Ovary (tissue), 9 donors: ENCODE measurements around the gene USP24. TPM values are rescaled to one million over a fixed set of nuclear protein-coding genes. Genes with fewer than 3 reads are reported as not detected.

Experiments used
- DNase-seq, 5 donors: peaks; one replicate each; pipeline ENCODE4 v3.0.0-alpha.2; 2019 to 2020
- H3K27ac ChIP-seq, 2 donors: fragments of 200-600 bp; one replicate each; pipeline versions ENCODE4 v1.5.1 to v1.8.0; 2019 to 2022
- H3K27me3 ChIP-seq: fragments of 200-600 bp; one replicate; pipeline ENCODE4 v1.8.0; 2022
- H3K36me3 ChIP-seq: fragments of 200-600 bp; sonication (generic); one replicate; pipeline ENCODE4 v1.5.1; 2019
- H3K4me1 ChIP-seq: one replicate; pipeline ENCODE4 v1.8.1; 2013; ENCODE audit warnings: mild to moderate bottlenecking, moderate library complexity; ENCODE audit not compliant: insufficient read depth
- H3K4me3 ChIP-seq: fragments of 200-600 bp; sonication (generic); one replicate; pipeline ENCODE4 v1.5.1; 2017
- H3K9me3 ChIP-seq, 2 donors: fragments of 200-600 bp in 1 of 2; sonication (generic) in 1 of 2; one replicate each; pipeline versions ENCODE4 v1.5.1 to v1.8.1; 2013 to 2019; ENCODE audit warnings: mild to moderate bottlenecking in 1 of 2, moderate library complexity in 1 of 2
- EP300 ChIP-seq: sonication (generic); formaldehyde crosslinking; IDR thresholded peaks from one replicate; pipeline ENCODE4 v1.6.1; 2017; ENCODE audit warnings: antibody characterized with exemption
- POLR2A ChIP-seq: fragments of 450-650 bp; IDR thresholded peaks from one replicate; pipeline ENCODE4 v1.6.1; 2017; ENCODE audit warnings: antibody characterized with exemption, mild to moderate bottlenecking, moderate library complexity
- WGBS, 3 donors: extraction: QIAGEN DNeasy Blood & Tissue Kit in 1 of 3; methylation state at CpG; one replicate each; pipeline versions ENCODE4 v1.1.5 to v1.1.7; 2013 to 2017; 5-methylcytosine and 5-hydroxymethylcytosine counted together
- intact Hi-C, 4 donors: fragments of 100-400 bp; cut with DNase I; formaldehyde crosslinking; loops; one replicate each; pipeline versions ENCODE4 v1.11.0 to v1.15.1; 2022 to 2023
- polyA plus RNA-seq, 2 donors: library from polyadenylated mRNA; stranded (reverse); fragments of 200-250 nt in 1 of 2; fragments of 350-450 nt in 1 of 2; fragmentation: Illumina TruSeq in 1 of 2; extraction: RNeasy Lipid Tissue Mini Kit (QIAGEN cat#74804) in 1 of 2; gene quantifications; one replicate each; pipeline ENCODE4 v1.2.3, GENCODE V29; 2013 to 2014
- total RNA-seq, 7 donors: library from RNA; depleted of rRNA in 2 of 7; stranded (reverse); fragments of >200 nt in 2 of 7; fragmentation: NEBNext Ultra II Directional in 3 of 7; extraction: Animal tissue kit (Norgen Biotek cat#: 25700) in 3 of 7; gene quantifications; one replicate each; pipeline versions ENCODE4 v1.1.0 to v1.2.4, GENCODE V29; 2016 to 2023
- TF ChIP-seq, protein P1 (sequence below), 3 donors: fragments of 450-650 bp in 2 of 3; fragments of 200-600 bp in 1 of 3; IDR thresholded peaks; one replicate each; pipeline versions ENCODE4 v1.5.1 to v1.8.0; 2016 to 2022; ENCODE audit warnings: antibody characterized with exemption in 3 of 3, mild to moderate bottlenecking in 1 of 3
- donor health status: DM: no; HTN: no; CAD: no; lungs with moderate emphysema.
- donor health status: DM: no; HTN: no; CAD: no.
- donor health status: Bipolar disorder and iron deficiency.
- donor health status: DM: yes; HTN: yes; CAD: no.
- donor health status: DM: no; HTN: no; CAD: no.
- donor health status: DM: yes; HTN: yes; CAD: no.

USP24 gene
- total and polyA plus RNA-seq, 9 donors, result 11.5 to 51.4 (median 33.5) TPM

DNA sequence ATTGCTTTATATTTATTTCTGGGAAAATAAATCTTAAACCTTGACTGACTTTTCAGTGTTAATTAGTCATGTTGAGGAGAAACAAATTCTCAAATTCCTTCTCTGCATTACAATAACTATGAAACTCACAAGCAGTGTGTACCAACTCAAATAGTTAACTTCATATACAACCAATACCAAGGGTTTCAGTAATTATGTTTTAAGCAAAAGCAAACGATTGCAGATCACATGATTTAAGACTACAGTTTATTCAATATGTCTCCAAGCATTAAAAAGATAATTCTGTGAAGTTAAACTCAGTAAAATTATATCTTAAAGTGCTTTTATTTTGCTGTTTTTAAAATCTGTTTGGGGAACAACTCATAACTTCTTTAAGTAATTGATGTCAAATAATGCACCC is 147.2 kb downstream of the USP24 start:
- TF ChIP-seq POLR2A (no peak), EP300 (no peak)
- TF ChIP-seq, protein P1, sequence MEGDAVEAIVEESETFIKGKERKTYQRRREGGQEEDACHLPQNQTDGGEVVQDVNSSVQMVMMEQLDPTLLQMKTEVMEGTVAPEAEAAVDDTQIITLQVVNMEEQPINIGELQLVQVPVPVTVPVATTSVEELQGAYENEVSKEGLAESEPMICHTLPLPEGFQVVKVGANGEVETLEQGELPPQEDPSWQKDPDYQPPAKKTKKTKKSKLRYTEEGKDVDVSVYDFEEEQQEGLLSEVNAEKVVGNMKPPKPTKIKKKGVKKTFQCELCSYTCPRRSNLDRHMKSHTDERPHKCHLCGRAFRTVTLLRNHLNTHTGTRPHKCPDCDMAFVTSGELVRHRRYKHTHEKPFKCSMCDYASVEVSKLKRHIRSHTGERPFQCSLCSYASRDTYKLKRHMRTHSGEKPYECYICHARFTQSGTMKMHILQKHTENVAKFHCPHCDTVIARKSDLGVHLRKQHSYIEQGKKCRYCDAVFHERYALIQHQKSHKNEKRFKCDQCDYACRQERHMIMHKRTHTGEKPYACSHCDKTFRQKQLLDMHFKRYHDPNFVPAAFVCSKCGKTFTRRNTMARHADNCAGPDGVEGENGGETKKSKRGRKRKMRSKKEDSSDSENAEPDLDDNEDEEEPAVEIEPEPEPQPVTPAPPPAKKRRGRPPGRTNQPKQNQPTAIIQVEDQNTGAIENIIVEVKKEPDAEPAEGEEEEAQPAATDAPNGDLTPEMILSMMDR (IDR thresholded peaks at IDR 0.05), result no peak
- DNase-seq, result no peak
- H3K9me3 ChIP-seq, result no peaks in the 10 kb centered on the region
- 69 to 80% (median 73%) methylated on average over 1 of the region's 1 CpG for WGBS, 3 donors
- no peak overlapping the region for H3K27ac ChIP-seq
- H3K4me1 ChIP-seq, result peaks cover 4% of the 10 kb centered on the region
- intact Hi-C loops, result no loop called here
- H3K4me3 ChIP-seq, result no peak overlapping the region
- H3K36me3 ChIP-seq, result no peaks in the 10 kb centered on the region
- no peaks in the 10 kb centered on the region for H3K27me3 ChIP-seq

DNA sequence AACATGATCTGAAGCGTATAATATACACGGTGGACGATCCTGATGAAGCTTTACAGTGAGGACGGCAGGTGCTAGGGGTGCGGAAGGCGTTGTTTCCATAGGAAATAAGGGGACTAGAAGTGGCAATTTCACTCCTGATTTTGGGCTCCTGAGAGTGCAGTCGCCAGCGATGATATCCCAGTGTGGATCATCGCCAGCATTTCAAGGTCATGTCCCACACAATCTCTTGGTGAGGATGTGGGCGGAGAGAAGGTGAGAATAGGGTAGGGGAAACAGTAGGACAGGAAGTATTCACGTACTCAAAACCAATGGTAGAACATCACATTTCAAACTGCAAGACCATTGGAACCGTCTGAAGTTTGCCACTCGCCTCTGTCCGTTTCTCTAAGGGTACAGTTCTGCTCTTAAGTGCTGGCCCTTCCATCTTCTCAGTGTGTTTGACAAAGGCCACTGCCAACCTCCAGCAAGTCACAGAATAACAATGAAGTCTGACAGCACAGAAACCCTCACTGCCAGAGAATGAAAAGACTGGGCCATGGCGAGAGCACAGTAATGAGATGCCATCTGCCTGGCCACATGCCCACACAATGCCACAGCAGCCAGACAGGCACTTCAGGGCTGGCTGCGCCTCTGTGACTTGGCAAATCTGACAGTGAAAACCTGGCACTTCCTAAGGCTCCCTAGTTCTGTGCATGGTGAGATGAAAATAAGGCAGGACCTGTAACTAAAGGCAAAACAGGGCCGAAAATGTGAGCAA is 148.0 kb downstream of the USP24 start:
- Histone ChIP-seq H3K36me3 (no peaks in the 10 kb centered on the region), H3K9me3 (no peaks in the 10 kb centered on the region), H3K4me1 (peaks cover 4% of the 10 kb centered on the region), H3K27me3 (no peaks in the 10 kb centered on the region), H3K4me3 (no peak overlapping the region), H3K27ac (no peak overlapping the region)
- intact Hi-C loops, result no loop called here
- WGBS, 3 donors, result 70 to 79% (median 77%) methylated on average over 17 of the region's 17 CpGs
- no peak for DNase-seq
- TF ChIP-seq, protein P1 (IDR thresholded peaks at IDR 0.05), result no peak
- no peak for TF ChIP-seq POLR2A
- no peak for TF ChIP-seq EP300

DNA sequence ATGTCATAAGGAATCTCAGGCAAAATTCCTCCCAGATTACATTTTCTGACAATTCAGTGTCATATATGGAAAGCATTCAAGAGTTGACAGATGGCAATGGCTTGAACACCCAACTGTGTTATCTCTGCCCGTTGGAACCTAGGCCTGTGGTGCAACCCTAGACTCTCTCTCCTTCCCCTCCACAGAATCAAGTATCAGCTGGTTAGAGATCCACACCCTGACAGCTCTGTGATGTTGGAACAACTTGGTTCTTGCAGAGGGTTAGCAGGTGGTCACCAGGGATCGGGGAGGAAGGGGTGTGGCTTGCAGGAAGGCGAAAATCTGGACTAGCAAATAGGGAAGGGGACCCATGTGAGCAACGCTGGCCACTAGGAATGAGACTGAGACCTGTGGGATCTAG is 149.5 kb downstream of the USP24 start:
- H3K4me3 ChIP-seq, result no peak overlapping the region
- H3K36me3 ChIP-seq, result no peaks in the 10 kb centered on the region
- no peaks in the 10 kb centered on the region for H3K9me3 ChIP-seq
- H3K27me3 ChIP-seq, result no peaks in the 10 kb centered on the region
- DNase-seq, result no peak
- intact Hi-C loops, result no loop called here
- H3K4me1 ChIP-seq, result peaks cover 4% of the 10 kb centered on the region
- no peak overlapping the region for H3K27ac ChIP-seq
- WGBS, 3 donors, result 88 to 93% (median 90%) methylated on average over 4 of the region's 4 CpGs
- TF ChIP-seq POLR2A (no peak), EP300 (no peak)

DNA sequence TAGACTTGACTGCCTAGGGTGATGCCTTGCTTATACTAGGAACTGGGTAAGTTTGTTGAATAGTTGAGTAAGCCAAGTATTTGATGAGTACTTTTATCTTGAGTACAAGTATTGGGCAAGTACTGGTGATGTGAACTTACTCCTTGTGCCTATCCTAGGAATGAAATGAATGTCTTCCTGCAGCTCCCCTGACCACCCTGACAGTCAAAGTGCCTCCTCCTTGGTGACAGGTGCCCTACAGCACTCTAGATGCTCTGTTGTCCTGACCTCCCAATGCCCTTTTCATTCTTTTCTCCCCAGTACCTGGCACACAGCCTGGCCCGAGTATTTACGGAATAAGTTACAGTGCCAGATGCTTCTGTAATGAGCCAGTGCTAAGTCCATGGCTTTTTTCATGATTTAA is 150.3 kb downstream of the USP24 start:
- intact Hi-C loops, result no loop called here
- H3K4me1 ChIP-seq, result peaks cover 4% of the 10 kb centered on the region
- peak in 1 of 5 donors; percentile 52 for DNase-seq
- 6 to 8% (median 7%) methylated on average over 2 of the region's 2 CpGs for WGBS, 3 donors
- H3K4me3 ChIP-seq, result no peak overlapping the region
- no peak overlapping the region for H3K27ac ChIP-seq
- H3K27me3 ChIP-seq, result no peaks in the 10 kb centered on the region
- no peaks in the 10 kb centered on the region for H3K9me3 ChIP-seq
- no peaks in the 10 kb centered on the region for H3K36me3 ChIP-seq
- no peak for TF ChIP-seq EP300
- TF ChIP-seq POLR2A, result no peak
- TF ChIP-seq, protein P1 (IDR thresholded peaks at IDR 0.05), result no peak

DNA sequence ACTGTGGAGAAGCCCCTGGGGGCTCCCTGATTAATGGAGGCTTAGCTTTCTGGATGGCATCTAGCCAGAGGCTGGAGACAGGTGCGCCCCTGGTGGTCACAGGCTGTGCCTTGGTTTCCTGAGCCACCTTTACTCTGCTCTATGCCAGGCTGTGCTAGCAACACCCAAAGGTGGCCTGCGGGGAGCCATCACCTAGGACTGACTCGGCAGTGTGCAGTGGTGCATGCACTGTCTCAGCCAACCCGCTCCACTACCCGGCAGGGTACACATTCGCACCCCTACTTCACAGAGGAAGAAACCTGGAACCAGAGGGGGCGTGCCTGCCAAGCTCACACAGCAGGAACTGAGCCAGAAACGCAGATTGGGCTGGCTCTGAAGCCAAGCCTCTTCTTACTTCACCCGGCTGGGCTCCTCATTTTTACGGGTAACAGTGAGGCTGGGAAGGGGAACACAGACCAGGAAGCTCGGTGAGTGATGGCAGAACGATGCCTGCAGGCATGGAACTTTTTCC is 151.0 kb downstream of the USP24 start:
- peak in 1 of 5 donors; percentile 47 for DNase-seq
- TF ChIP-seq POLR2A, result no peak
- no peak for TF ChIP-seq EP300
- TF ChIP-seq, protein P1 (IDR thresholded peaks at IDR 0.05), result no peak
- Histone ChIP-seq H3K36me3 (no peaks in the 10 kb centered on the region), H3K27ac (no peak overlapping the region), H3K4me3 (no peak overlapping the region), H3K9me3 (no peaks in the 10 kb centered on the region), H3K4me1 (peaks cover 4% of the 10 kb centered on the region), H3K27me3 (no peaks in the 10 kb centered on the region)
- 38 to 46% (median 45%) methylated on average over 12 of the region's 12 CpGs for WGBS, 3 donors
- intact Hi-C loops, result no loop called here
